GM23248 (cell line): ENCODE data around the gene P2RY12.

Experiments used
- EZH2 ChIP-seq: fragments of 200-600 bp; sonication (generic); IDR thresholded peaks from 2 replicates; pipeline ENCODE4 v1.6.1; 2018; ENCODE audit warnings: antibody characterized with exemption, mild to moderate bottlenecking; ENCODE audit not compliant: insufficient read depth, poor library complexity, severe bottlenecking
- EZH2phosphoT487 ChIP-seq: fragments of 200-600 bp; sonication (generic); IDR thresholded peaks from 2 replicates; pipeline ENCODE4 v1.6.1; 2018; ENCODE audit warnings: antibody characterized with exemption, moderate library complexity, mild to moderate bottlenecking, low read depth; ENCODE audit not compliant: insufficient read depth

DNA sequence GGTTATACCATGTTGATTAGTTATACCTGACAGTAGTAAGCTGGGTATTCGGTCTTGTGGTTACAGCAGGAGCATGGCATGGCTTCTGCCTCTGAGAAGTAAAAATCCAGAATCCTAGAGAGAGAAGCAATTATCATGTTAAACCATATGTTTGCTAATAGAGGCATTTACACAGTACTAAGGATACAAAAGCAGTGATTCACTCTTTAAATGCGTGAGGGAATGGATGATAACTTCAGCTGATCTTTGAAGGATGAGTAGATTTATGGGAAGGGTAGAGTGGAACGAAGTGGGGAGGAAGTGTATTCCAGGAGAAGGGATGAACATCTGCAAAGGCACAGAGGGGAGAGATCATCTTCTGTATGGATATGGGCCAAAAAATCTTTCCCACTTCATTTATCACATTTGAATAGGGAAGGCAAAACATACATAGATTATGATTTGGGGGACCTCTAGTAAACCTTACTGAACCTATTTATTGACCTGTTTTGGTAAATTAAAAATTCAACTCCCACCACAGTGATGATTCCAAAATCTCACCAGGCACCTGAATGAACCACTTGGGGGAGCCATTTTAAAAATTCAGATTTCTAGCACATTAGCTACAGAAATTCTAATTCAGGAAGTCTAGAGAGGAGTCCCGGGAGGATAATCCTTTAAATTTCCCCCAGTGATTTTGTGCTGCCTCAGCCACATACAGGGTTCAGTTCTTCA is 41.2 kb upstream of the P2RY12 start:
- TF ChIP-seq EZH2 = no peak
- TF ChIP-seq EZH2phosphoT487 = no peak
